NB4 (cell line): Measurements from ENCODE around the gene C14orf93.

Source experiments
- MYC ChIP-seq: IDR thresholded peaks from 2 replicates; pipeline ENCODE4 v1.6.1; 2011; ENCODE audit warnings: low read depth, low read length
- POLR2A ChIP-seq: IDR thresholded peaks from 2 replicates; pipeline ENCODE4 v1.6.1; 2011; ENCODE audit warnings: mild to moderate bottlenecking; ENCODE audit not compliant: insufficient read length; ENCODE audit errors: extremely low read depth
- TF ChIP-seq, protein P1 (sequence below): IDR thresholded peaks from one replicate; pipeline ENCODE4 v1.5.1; 2012; ENCODE audit warnings: low read depth, low read length

DNA sequence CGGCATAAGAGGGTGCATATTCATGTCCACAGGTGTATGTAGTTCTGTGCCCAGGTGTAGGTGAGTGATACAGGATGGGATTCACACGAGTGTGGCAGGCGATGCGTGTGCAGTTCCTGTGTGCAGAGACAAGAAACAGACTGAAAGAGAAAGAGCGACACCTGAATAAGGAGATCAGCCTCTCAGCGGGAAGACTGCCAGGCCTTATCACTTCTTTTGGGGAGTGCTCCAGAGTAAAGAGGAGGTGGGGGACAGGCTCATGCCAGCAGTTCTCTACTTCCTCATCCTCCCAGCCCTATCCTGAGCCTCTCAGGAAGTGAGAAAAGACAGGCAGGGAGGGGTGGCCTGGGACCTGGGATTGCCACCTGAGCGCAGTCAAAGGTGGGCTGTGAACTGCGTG lies 34.9 kb upstream of the C14orf93 start:
- no peak for TF ChIP-seq POLR2A
- TF ChIP-seq, protein P1, sequence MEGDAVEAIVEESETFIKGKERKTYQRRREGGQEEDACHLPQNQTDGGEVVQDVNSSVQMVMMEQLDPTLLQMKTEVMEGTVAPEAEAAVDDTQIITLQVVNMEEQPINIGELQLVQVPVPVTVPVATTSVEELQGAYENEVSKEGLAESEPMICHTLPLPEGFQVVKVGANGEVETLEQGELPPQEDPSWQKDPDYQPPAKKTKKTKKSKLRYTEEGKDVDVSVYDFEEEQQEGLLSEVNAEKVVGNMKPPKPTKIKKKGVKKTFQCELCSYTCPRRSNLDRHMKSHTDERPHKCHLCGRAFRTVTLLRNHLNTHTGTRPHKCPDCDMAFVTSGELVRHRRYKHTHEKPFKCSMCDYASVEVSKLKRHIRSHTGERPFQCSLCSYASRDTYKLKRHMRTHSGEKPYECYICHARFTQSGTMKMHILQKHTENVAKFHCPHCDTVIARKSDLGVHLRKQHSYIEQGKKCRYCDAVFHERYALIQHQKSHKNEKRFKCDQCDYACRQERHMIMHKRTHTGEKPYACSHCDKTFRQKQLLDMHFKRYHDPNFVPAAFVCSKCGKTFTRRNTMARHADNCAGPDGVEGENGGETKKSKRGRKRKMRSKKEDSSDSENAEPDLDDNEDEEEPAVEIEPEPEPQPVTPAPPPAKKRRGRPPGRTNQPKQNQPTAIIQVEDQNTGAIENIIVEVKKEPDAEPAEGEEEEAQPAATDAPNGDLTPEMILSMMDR: no peak
- no peak for TF ChIP-seq MYC
